ENCODE data around the gene UFSP1.

DNA sequence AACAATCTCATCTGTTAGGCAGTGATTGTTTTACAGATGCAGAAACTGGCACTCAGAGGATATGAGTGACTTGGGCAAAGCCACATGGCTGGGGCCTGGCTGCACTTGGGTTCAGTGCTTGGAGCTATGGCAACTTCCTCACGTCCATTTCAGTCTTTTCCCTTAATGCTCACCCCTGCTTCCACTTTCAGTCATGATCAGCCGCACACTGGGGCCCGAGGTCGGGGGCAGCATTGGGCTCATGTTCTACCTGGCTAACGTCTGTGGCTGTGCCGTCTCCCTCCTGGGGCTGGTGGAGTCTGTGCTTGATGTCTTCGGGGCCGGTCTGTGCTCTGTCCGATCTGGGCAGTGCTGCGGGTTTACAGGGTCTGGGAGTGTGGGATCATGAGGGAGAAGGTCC is 34.0 kb downstream of the UFSP1 start:
- no peak for TF ChIP-seq POLR2AphosphoS5 (IDR thresholded peaks at IDR 0.05; ENCODE audit: low read depth, low read length)
- TF ChIP-seq POLR2A (IDR thresholded peaks at IDR 0.05; ENCODE audit: low read depth, low read length), result no peak

Measured in GM12892 (cell line).